Stimulated activated CD8-positive, alpha-beta memory T cell treated with anti-CD3 and anti-CD28 coated beads, Interleukin-4, amount 100 ng/mL, for 48 hours (primary cell): ENCODE data around the gene SEMA3E.
"Not testable (repeated sequence)": the region's sequence is repeated elsewhere in the genome, so short reads cannot be mapped to it uniquely, and the experiment has no call there.

Experiments used
- DNase-seq: peaks from one replicate; pipeline ENCODE4 v3.0.0-alpha.2; 2020

The SEMA3E gene

DNA sequence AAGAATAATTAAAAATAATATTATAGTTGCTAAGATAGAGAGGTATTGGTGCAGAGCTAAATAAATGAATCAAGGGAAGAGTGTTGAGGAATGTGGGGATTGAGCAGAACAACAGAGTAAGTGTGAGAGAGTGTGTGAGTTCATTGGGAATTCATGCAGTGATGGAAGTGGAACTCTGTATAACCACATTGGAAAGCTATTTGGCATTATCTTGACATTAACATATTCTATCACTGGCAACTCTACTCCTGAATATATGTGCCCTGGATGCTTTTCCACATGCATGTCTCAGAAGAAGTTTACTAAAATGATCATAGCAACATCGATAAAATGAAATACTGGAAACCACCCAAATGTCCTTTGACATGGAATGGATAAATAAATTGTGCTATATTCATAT lies 164.1 kb downstream of the SEMA3E start:
- DNase-seq: no peak

DNA sequence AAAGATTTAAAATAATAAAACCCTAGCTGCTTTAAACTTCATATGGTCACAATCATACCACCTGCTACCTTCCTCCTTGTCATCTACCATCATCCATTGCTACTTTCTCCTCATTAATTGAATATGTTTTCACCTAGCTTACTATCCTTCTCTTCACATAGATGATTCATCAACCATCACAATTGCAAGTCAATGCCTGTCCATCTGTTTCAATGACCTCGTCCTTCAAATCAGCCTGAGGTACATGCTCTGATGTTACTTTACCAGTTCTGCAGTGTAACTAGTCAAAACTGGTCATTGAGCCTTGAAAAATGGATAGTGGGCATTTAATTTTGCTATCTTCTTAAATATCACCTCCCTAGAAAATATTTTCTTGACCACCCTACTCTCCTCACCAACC lies 164.7 kb downstream of the SEMA3E start:
- no peak for DNase-seq

DNA sequence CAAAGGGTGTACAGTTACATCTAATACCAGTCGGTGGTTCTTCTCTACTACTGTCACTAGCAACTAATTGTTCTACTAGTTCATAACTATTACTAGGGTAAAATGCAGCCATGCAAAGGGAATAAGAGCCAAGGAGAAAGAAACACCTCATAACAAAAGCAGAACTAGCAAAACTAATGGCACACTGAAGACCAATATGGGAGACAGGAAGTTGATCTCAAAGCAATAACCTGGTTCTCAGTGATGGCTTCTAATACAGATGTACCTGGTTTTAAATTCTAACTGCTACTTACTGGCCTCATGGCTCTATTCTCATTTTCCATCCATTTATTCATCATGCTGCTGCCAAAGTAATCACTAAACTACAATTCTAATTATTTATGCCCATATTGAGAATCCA lies 170.3 kb downstream of the SEMA3E start:
- DNase-seq: no peak

DNA sequence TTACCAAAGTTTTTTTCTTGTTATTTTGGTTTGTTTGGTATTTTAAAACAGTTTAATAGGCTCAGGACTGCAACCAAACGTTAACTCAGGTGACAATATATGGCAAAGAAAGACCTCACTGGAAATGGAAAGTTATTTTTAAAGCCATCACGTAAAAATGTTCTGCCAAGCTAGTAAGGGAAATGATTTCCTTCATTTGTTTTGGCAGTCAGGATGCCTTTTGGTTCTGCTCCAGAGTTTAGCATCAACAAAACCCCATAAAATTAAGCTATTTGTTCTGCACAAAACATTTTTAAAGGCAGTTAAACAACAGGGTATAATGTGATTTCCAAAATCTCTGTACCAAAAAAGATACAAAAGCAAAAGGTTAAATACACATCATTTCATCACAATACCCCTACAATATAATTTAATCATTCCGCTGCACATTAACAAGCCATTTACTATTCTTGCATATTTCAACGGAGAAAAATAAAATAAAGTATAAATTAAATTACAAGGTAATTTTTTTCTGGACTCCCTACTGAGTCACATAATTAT lies 172.4 kb downstream of the SEMA3E start:
- no peak for DNase-seq

DNA sequence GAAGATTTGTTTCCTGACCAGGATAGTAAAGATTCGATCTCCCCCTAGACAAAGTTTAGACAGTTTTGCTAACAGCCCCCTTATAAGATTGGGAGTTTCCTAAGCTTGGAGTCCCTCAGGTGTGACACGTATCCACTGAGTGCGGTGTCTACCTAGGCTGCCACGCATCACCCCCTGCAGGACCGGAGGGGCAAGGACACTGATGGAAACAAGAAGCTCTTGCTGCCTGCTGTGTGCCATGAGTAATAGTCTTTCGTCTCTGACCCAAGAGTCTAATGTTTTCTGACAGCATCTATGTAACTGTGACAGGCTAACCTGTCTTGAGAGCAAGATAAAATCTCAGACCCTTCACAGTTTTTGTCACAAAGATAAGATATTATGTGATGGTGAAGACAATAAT lies 173.5 kb downstream of the SEMA3E start:
- no peak for DNase-seq

DNA sequence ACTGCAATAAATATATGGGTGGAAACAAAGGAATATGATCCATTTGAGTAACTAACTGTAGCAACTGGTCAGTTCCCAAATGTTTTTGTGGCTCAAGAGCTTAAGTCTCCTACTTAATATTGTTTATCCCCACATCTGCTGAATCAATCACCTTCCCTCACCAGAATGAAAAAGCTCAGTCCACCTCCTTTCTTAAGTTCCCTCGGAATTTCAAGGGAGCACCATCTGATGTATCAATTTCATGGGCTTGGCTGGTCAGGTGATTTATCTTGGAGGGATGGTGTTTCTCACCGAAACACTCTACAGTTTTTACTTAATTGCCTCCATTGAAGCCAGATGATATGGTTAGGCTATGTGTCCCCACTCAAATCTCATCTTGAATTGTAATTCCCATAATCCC lies 176.6 kb downstream of the SEMA3E start:
- no peak for DNase-seq

DNA sequence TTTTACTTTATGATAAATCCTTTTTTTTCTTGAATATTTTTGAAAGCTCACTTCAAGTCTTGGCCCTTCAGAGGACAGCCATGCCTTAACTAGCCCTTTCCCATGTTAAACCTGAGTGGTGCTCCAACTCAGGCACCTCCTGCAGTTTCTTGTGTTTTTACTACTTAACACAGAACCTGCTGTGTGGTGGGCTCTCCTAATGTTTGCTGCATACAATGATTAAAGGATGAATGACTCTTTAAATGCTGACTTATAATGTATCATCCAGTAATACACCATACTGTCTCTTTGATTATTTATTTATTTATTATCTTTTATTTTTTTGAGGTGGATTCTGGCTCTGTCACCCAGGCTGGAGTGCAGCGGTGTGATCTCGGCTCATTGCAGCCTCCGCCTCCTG lies 179.4 kb downstream of the SEMA3E start:
- DNase-seq: no peak

DNA sequence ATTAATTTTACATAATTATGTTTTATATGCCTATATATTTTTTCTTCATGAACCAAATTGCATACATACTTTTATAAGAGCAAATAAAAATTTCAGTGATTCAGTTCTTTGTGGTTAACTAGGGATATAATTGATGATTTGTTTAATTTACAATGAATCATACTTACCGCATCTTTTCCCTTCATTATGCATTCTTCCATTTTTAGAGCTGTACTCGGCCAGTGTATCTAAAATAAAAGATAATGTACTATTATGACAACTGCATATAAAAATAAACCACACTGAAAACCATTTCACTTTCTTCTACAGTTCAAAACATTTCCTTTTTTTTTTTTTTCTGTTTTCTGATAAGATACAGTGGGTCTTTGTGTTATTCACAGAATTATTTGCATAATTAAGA lies 179.9 kb downstream of the SEMA3E start:
- no peak for DNase-seq

DNA sequence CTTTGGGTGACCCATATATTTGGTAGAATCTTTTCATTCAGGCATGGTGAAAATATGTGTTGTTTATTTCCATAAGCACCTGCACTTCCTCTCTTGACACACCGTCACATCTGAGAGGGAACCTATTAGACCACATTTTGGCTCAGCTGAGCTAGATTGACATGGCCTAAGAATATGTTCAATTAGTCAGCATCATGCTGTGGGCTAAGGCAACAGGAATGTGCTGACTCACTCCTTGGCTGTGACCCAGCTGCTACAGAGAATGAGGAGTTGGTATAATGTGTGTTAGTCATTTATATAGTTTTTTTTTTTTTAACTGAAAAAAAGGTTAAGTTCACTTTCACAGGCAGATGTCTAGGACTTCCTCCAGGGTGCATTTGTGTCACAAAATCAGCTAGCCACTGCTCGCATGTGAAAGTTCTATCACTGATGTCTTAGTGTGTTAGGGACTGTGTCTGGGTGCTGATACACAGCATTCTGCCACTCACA lies 180.6 kb downstream of the SEMA3E start:
- no peak for DNase-seq

DNA sequence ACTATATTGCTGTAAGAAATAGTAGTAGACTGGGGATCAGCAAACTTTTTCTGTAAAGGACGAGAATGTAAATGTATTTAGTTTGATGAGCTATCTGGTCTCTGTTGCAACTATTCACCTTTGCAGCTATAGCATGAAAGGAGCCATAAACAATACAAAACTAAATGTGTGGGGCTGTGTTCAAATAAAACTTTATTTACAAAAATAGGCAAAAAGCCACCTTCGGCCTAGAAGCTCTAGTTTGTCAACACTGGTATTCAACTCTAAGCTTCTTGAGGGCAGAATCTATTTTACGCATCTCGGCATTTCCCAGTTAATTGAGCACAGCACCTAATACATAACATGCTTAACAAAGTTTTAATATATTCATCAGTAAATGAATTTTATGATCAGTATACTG lies 181.4 kb downstream of the SEMA3E start:
- DNase-seq: no peak

DNA sequence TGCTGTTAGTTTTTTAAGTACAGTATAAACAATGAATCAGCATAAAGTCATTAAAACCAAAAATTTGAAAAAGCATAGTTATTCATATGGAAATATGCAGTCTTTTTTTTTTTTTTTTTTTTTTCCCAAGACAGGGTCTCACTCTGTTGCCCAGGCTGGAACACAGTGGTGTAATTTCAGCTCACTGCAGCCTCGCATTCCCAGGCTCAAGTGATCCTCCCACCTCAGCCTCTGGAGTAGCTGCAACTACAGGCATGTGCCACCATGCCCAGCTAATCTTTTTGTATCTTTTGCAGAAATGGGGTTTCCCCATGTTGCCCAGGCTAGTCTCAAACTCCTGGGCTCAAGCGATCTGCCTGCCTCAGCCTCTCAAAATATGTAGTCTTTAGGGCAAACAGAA lies 182.0 kb downstream of the SEMA3E start:
- DNase-seq: no peak

DNA sequence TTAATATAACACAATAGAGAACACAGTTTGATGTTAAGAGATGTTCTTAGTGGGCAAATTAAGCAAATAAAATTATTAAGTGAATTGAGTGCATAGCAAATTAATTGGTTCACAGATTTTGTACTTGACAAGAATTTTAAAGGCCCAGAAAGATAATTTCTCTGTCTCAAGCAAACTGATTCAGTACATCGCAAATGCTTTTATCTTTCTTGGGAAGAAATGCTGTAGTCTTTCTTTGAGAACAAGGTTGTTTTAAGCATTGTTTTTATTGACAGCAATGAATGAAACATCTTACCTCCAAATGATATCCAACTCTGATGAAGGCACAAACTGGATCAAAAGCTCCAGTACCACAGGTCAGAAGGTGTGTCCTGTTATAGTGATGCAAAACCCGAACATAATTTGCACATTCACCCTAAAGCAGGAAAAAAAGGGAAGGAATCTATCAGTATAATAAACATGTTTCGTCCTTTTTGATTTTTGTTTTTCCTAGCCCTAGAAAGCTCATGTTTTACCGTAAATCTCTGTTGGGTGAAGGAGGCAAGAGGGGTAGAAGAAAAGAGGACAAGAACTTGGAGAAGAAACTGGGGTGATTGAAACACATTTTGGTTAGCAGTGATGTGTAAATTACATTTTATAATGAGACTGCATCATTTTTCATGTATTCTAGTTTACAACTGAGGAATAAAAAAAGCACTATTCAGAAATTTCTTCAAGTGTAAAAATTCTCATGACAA lies 182.6 kb downstream of the SEMA3E start:
- DNase-seq: no peak

DNA sequence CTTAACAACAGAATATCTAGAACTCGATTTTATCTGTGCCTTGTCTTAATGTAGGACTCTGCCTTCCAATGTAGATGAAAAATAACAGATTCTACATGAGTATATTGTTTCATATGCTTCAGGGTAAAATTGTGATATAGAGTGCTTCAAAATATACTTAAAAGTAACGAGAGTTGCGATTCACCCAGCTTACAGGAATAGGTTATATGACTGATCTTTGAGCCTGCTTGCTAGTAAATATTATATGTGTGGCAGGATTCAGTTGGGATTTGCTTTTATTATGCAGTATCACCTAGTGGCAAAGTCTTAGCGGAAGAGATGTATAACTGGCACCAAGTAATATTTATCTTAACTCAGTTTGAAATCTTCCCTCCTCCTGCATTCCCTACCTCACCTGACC lies 183.3 kb downstream of the SEMA3E start:
- no peak for DNase-seq

DNA sequence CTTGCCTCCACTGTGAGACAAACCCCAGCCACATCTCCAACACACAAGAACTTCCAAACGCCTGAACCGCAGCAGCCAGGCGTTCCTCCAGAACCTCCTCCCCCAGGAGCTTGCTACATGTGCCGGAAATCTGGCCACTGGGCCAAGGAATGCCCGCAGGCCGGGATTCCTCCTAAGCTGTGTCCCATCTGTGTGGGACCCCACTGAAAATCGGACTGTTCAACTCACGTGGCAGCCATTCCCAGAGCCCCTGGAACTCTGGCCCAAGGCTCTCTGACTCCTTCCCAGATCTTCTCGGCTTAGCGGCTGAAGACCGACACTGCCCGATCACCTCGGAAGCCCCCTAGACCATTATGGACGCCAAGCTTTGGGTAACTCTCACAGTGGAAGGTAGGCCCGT lies 187.1 kb downstream of the SEMA3E start:
- not testable (repeated sequence) for DNase-seq

DNA sequence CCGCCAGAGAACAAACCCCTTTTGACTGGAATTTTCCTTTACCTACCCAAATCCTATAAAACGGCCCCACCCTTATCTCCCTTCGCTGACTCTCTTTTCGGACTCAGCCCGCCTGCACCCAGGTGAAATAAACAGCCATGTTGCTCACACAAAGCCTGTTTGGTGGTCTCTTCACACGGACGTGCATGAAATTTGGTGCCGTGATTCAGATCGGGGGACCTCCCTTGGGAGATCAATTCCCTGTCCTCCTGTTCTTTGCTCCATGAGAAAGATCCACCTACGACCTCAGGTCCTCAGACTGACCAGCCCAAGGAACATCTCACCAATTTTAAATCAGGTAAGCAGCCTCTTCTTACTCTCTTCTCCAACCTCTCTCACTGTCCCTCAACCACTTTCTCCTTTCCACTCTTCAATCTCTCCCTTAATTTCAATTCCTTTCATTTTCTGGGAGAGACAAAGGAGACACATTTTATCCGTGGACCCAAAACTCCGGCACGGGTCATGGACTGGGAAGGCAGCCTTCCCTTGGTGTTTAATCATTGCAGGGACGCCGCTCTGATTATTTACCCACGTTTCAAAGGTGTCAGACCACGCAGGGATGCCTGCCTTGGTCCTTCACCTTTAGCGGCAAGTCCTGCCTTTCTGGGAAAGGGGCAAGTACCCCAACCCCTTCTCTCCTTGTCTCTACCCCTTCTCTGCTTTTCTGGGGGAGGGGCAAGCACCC lies 188.8 kb downstream of the SEMA3E start:
- DNase-seq: not testable (repeated sequence)

DNA sequence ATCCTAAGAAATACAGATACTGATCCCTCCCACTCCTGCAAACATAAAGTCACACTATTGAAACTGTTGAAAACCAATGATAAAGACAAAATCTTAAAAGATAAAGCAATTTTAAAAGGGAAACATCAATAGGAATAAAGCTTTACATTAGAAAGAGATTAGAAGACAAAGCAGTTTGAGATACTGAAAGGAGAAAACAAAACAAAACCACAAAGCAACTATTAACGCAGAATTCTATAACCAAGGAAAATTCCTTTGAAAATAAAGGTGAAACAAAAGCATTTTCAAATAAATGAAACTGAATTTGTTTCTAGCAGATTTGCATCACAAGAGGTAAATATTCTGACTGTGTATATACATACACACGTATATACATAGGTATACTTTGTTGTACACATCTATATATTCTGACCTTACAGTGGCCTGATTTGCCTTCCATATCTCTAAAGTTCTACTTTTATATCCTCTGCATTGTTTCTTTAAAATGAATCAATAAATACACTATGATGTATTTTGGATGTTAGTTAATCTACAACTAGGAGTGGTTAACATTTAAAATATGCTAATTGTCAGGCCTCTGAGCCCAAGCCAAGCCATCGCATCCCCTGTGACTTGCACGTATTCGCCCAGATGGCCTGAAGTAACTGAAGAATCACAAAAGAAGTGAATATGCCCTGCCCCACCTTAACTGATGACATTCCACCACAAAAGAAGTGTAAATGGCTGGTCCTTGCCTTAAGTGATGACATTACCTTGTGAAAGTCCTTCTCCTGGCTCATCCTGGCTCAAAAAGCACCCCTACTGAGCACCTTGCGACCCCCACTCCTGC lies 189.6 kb downstream of the SEMA3E start:
- not testable (repeated sequence) for DNase-seq

DNA sequence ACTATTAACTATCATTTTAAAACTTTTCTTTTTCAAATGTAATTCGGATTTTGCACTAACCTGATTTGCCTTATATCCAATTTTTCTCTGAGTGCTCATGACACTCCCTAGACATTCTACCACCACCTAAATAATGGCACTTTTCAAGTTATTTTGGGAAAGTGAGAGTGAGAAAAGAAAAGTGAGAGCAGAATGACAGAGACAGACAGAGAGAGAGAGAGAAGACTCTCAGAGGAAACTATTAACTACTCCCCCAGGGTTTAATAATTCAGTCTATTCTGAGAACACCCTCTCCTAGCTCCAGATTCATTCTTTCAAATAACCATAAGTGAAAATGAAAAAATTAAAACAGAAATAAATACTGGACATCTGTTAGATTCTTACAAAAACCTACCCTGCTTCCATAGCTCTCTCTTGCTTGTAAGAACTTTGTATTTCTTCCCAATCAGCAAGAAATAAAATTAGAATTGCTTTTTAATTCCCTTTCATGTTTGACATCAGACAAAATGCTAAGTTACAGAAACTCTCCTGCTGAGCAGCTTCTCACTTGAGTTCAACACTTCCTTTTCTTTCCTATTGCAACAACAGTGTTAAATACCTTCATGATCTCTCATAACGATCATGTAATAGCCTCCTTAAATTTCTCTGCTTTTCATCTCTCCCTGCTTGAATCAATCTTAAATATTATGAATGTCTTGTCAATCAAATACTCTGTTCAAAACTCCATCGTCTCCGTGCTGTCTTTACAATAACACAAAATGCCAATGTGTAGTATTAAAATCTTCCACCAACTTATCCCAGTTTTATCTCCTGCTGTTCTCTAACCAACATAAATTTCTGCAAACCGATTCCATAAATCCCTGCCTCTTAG lies 191.7 kb downstream of the SEMA3E start:
- DNase-seq: no peak

DNA sequence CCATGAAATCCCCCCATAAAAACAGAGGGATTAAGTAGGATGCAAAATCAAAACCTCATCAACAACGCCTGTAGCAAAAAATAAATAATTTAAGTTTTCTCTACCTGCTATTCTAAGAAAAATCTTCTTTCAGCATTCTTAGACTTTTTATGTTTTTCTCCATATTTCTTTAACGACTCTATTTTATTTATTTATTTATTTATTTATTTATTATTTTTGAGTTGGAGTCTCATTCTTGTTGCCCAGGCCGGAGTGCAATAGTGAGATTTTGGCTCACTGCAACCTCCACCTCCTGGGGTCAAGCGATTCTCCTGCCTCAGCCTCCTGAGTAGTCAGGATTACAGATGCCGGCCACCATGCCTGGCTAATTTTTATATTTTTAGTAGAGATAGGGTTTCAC lies 192.5 kb downstream of the SEMA3E start:
- no peak for DNase-seq

DNA sequence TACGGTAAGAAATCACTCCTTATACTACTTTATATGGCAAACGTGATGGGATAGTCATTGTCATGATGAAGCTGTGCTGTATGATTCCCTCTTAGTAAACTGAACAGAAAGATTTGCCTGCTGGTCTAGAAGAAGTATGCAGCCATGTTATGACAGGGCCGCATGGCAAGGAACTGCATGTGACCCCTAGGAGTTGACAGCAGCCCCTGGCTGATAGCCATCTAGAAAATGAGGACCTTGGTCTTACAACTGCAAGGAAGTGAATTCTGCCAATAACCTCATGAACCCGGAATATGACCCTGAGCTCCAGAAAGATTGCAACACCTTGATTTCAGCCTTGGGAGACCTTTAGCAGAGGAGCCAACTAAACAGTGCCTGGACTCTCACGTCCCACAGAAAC lies 193.3 kb downstream of the SEMA3E start:
- no peak for DNase-seq

DNA sequence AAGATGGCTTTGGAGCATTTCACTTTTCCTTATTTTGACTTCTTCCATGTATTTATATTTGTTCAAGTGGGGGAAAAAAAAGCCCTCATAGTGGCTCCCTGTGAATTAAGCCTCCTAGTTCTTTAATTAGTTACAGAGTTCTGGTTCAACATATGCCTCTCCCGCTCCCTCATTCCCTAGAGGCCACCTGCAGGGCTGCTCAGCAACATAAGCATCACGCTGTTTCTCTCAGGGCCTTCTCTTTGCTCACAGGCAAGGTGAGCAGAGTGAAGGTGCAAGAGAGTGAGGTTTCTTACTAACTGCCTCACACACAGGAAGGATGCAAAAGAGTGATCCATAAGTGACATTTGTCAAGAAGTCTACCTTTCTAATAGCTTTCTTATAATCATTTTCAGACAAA lies 196.7 kb downstream of the SEMA3E start:
- DNase-seq: no peak

DNA sequence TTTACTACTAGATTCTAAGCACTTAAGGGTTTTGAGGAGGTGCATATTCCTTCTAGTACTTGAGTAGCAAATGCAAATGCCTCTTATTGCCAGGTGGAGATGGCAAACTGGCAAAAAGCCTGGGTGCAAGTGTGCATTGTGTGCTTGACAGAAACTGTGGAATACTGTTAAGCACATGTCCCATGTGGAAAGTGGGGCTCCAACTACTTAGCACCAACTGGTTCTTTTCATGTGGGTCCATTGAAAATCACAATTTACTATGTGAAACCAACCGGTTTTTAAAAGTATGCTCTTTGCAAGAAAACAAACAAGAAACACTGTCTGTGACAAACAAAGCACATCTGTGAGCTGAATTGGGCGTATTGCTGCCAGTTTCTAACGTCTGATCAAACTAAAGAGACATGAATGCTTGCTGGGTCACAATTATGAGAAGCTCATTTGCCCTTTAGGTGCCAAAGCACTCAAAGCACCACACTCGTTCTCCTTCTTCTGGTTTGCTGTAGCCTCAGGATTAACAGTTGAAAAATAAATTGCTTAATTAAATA lies 197.4 kb downstream of the SEMA3E start:
- DNase-seq: no peak

DNA sequence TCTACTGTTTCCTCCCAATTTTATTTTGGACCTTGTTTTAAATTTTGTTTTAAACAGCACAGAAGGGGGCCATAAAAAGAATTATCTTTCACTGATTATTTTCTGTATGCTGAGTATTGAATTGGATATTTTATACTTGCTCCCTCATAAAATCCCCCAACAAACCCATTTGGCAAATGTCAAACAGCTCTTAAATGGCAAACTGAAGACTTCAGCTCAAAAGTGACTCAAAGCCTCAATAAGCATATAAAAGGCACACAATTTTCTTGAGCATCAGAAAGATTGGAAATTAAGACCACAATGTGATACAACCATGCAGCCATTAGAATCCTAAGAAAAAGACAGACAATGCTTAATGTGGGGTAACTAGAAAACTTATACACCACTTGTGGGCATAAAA lies 199.2 kb downstream of the SEMA3E start:
- DNase-seq: no peak
